Panc1 (cell line): Measurements from ENCODE around the gene CST4. TPM values are rescaled to one million over a fixed set of nuclear protein-coding genes. Genes with fewer than 3 reads are reported as not detected.

ENCODE experiments used
- ATAC-seq: fragments of 200-7000 bp; cut with Tn5 transposase; 2 replicates; pipeline ENCODE4 v1.9.1; 2020; ENCODE audit warnings: mild to moderate bottlenecking, moderate library complexity
- BruUV-seq: library from RNA; stranded (reverse); fragments of 400-500 nt; replicated peaks from 2 replicates; lab custom pipeline; 2021; lab: Mats Ljungman, UMichigan
- CTCF ChIA-PET: fragments of 300-600 bp; sonication (Branson Sonifier 250); formaldehyde crosslinking; loops from one replicate; lab custom pipeline; 2022; ENCODE audit warnings: antibody characterized with exemption; lab: Charles Lee
- POLR2A ChIA-PET: fragments of 300-600 bp; sonication (Branson Sonifier 250); formaldehyde crosslinking; loops from one replicate; lab custom pipeline; 2022; ENCODE audit warnings: antibody characterized with exemption; lab: Charles Lee
- DNase-seq: peaks from one replicate; pipeline ENCODE4 v3.0.0-alpha.2; 2010; ENCODE audit warnings: low read depth, low spot score
- H3K27ac ChIP-seq: 2 replicates; pipeline ENCODE4 v1.5.1; 2011; ENCODE audit warnings: mild to moderate bottlenecking, low read length, inconsistent platforms
- H3K27me3 ChIP-seq: fragments of 200-500 bp; sonication (Bioruptor generic); 2 replicates; pipeline ENCODE4 v1.6.0; 2014; ENCODE audit warnings: low read length, inconsistent platforms; ENCODE audit not compliant: control insufficient read depth, insufficient read depth
- H3K36me3 ChIP-seq: fragments of 200-500 bp; sonication (Bioruptor generic); 2 replicates; pipeline ENCODE4 v1.5.1; 2014; ENCODE audit warnings: inconsistent platforms, mild to moderate bottlenecking, low read length, moderate library complexity; ENCODE audit not compliant: control insufficient read depth, insufficient read depth
- H3K4me1 ChIP-seq: 2 replicates; pipeline ENCODE4 v1.5.1; 2011; ENCODE audit warnings: inconsistent platforms, mild to moderate bottlenecking, low read length, moderate library complexity; ENCODE audit not compliant: control insufficient read depth, insufficient read depth
- H3K4me3 ChIP-seq, 2 experiments: 2 replicates each; pipeline ENCODE4 v1.5.1; 2011 to 2012; ENCODE audit warnings: low read depth in 2 of 2, low read length in 2 of 2, mild to moderate bottlenecking in 2 of 2, inconsistent platforms in 1 of 2, moderate library complexity in 1 of 2
- H3K9me3 ChIP-seq: fragments of 200-500 bp; sonication (Bioruptor generic); 2 replicates; pipeline ENCODE4 v1.5.1; 2014; ENCODE audit warnings: low read depth, mild to moderate bottlenecking, inconsistent platforms, low read length, moderate library complexity; ENCODE audit not compliant: control insufficient read depth, insufficient read depth
- CTCF ChIP-seq: fragments of 450-650 bp; IDR thresholded peaks from 2 replicates; pipeline ENCODE4 v1.5.1; 2017; ENCODE audit warnings: mild to moderate bottlenecking
- POLR2AphosphoS5 ChIP-seq: IDR thresholded peaks from 2 replicates; pipeline ENCODE4 v1.6.1; 2012; ENCODE audit warnings: mild to moderate bottlenecking, low read depth, low read length, moderate library complexity
- REST ChIP-seq, 2 experiments: IDR thresholded peaks; 2 replicates each; pipeline ENCODE4 v1.6.1; 2011 to 2012; ENCODE audit warnings: low read depth in 2 of 2, control low read depth in 1 of 2, low read length in 1 of 2, mild to moderate bottlenecking in 1 of 2, moderate library complexity in 1 of 2; ENCODE audit not compliant: insufficient read depth in 1 of 2
- SIN3A ChIP-seq: IDR thresholded peaks from 2 replicates; pipeline ENCODE4 v1.6.1; 2012; ENCODE audit warnings: low read depth, mild to moderate bottlenecking, low read length, moderate library complexity, borderline replicate concordance; ENCODE audit not compliant: insufficient read depth
- TCF7L2 ChIP-seq: IDR thresholded peaks from 2 replicates; pipeline ENCODE4 v1.6.1; 2011; ENCODE audit warnings: mild to moderate bottlenecking, low read depth, low read length, inconsistent platforms
- in situ Hi-C: cut with HindIII; loops from 2 replicates; pipeline ENCODE4 v1.10.0; 2016; ENCODE audit warnings: low sequenced_read_pairs, low pct_unique_long_range_greater_than_20kb
- intact Hi-C: fragments of 100-400 bp; cut with micrococcal nuclease; formaldehyde crosslinking; loops from one replicate; pipeline ENCODE4 v1.10.0; 2022; ENCODE audit not compliant: unreplicated experiment
- total RNA-seq: library from RNA; stranded (reverse); gene quantifications from one replicate; pipeline ENCODE4 v1.2.1, GENCODE V29; 2021; ENCODE audit not compliant: unreplicated experiment

The CST4 gene
- total RNA-seq, 1 experiment from 2014 or later: not detected

GRCh38 chr20:23679133-23680092 is 9.4 kb downstream of the CST4 start:
- no peak overlapping the region for H3K27ac ChIP-seq
- H3K27me3 ChIP-seq: no peaks in the 10 kb centered on the region
- H3K4me3 ChIP-seq: no peak overlapping the region
- in situ Hi-C loops (no loop called here), intact Hi-C loops (loop anchor here (10.0 kb wide), 1 partner anchor 65 kb away; no protein-coding TSS in a partner anchor)
- TF ChIP-seq SIN3A (no peak), TCF7L2 (no peak), POLR2AphosphoS5 (no peak), REST (IDR thresholded peaks at IDR 0.05; ENCODE audit: insufficient read depth in 1 of 2, low read depth in 2 of 2, low read length in 1 of 2) (no peak), CTCF (no peak)
- no peaks in the 10 kb centered on the region for H3K9me3 ChIP-seq
- BruUV-seq: no TSS peak
- H3K36me3 ChIP-seq: no peaks in the 10 kb centered on the region
- POLR2A ChIA-PET: no interaction called here
- CTCF ChIA-PET: no interaction called here
- ATAC-seq: no peak
- DNase-seq: no peak
- no peaks in the 10 kb centered on the region for H3K4me1 ChIP-seq

GRCh38 chr20:23673209-23673608 is 15.6 kb downstream of the CST4 start:
- Histone ChIP-seq H3K9me3 (no peaks in the 10 kb centered on the region), H3K27me3 (no peaks in the 10 kb centered on the region), H3K4me3 (no peak overlapping the region), H3K4me1 (no peaks in the 10 kb centered on the region), H3K36me3 (no peaks in the 10 kb centered on the region), H3K27ac (no peak overlapping the region)
- ChIA-PET CTCF (no interaction called here), POLR2A (no interaction called here)
- in situ Hi-C loops (no loop called here), intact Hi-C loops (loop anchor here (10.0 kb wide), 1 partner anchor 58 kb away; no protein-coding TSS in a partner anchor)
- DNase-seq (no peak), ATAC-seq (no peak)
- BruUV-seq: no TSS peak
- TF ChIP-seq TCF7L2 (no peak), POLR2AphosphoS5 (no peak), CTCF (no peak), SIN3A (no peak), REST (IDR thresholded peaks at IDR 0.05; ENCODE audit: insufficient read depth in 1 of 2, low read depth in 2 of 2, low read length in 1 of 2) (no peak)
